GM15510 (cell line): Measurements from ENCODE around the gene CDKL5.

Experiments used
- POLR2A ChIP-seq: IDR thresholded peaks from 3 replicates; pipeline ENCODE4 v1.6.1; 2011; ENCODE audit warnings: borderline replicate concordance; ENCODE audit not compliant: insufficient read length; ENCODE audit errors: extremely low read depth

Gene CDKL5

DNA sequence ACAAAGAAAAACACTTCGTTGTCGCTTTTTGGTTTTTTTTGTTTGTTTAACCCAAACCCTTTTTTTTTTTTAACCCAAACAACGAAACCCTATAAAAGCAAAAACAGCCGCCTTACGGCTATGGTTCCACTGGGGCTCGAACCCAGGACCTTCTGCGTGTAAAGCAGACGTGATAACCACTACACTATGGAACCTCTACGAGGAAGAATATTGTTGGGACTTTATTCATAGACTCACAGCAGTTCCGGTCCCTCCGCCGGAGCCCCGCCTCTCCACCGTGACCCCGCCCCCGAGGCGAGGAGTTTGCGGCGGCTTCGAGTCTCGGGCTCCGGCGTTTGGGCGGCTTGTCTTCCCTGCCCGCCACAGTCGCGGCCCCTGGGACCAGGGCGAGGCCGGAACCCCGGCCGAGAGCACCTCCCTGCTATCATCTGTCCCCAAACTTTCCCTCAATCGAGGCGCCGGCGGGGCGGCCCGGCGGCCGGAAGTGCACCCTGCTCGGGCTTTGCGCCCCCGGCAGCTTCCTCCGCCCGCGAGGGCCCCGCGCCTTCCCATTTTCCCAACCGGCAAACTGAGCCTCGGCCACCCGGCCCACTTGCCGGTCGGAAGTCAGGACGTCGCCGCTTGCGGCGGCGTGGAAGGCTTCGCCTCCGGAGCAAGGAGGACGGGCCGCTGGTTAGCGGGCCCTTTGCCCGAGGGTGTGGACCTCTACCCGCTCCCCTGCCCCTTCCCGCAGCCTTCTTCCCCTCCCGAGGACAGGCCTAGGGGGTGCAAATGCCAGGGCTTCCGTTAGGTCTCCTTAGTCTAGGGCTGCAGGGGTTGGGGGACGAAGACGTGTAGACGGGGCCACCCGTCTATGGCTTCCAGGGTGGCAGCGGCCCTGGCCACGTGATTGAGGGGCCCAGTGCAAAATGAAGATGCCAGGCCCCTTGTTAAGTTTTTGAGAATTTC lies 249.7 kb downstream of the CDKL5 start:
- peak; percentile 50 for TF ChIP-seq POLR2A

DNA sequence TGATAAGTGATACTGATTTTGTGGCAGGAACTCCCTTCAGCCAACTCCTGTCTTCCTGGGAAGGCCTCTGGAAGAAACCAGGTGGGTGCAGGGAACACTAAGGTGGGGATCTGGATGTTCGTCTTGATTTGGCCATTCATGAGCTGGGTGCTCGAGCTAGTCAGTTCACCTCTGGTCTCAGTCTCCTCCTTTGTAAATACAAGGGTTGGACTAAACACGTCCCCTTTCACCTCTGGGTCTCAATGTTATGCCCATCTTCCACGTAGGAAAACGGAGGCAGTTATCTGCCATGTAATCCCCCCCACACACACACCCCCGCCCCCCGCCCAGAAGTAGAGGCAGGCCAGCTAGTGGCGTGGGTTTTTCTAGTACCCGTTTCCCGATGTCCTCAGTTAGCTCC lies 250.6 kb downstream of the CDKL5 start:
- TF ChIP-seq POLR2A: no peak

DNA sequence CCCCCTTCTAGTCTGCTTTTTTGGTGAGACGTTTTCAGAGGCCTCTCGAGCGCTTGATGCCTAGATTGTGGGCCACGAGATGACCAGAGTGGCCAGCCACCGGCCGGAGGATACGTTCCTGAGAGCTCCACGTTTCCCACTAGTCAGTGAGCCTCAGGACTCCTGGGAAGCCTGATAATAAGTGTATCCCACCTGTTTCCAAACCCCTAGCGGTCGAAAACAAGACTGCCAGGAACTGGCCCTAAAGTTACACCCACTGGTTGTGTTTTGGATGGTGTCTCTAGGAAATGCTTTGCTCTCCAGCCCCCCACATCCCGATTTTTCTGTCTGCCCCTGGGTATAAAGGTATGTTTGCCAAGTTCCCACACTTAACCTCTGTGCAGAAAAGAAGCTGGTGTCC lies 251.1 kb downstream of the CDKL5 start:
- TF ChIP-seq POLR2A: no peak

DNA sequence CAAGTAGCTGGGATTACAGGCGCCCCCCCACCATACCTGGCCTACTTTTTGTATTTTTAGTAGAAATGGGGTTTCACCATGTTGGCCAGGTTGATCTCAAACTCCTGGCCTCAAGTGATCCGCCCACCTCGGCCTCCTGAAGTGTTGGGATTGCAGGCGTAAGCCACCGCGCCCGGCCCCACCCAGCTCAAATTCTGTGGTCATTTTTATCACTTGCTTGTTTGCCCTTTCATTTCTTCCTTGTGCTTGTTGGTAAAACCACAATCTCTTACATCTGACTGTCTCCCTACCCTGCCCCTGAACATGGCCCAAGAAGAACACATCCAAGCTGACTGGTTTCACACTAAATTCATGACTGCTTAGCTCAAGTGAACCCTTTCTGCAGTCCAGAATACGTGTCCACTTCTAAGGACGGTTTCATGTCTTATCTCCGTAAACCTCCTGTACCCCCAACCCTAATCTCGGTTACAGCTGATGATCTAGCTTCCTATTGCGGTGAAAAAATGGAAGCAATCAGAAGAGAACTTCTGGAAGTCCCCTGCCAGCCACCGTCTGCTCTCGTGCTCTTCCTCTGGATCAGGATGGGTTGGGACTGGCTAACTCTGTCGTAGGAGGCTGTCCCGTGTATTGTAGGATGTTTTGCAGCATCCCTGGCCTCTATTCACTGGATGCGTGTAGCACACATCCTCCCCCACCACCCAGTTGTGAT lies 251.9 kb downstream of the CDKL5 start:
- TF ChIP-seq POLR2A: no peak

DNA sequence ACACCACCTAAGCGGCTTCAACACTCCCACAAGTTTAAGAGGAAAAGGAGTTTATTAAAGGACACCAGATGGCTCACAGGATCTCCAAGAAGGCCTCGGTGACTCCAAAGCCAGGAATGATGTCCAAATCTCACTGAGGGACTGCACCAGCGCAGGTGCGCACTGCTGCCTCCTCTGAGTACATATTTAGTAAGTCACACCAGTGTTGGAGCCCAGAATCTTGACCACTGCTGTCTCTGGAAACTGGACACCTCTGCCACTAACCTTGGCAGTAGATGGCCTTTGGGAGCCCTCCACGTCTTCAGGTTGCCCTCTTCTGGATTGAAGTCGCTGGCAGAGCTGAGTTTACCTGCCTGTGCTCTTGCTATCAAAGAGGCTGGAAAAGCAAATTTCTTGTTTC lies 256.6 kb downstream of the CDKL5 start:
- TF ChIP-seq POLR2A: no peak

DNA sequence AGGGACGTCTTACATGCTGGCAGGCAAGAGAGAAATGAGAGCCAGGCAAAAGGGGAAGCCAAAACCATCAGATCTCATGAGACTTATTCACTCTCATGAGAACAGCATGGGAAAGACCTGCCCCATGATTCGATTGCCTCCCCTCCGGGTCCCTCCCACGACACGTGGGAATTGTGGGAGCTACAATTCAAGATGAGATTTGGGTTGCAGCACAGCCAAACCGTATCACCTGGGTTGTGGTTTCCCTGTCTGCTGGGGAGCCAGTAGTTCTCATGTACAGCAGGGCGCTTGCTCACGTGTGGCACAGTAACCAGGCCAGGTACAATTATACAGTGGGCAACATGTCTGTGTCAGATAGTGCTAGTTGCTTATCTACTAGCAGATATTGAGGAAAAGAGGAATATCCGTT lies 257.6 kb downstream of the CDKL5 start:
- no peak for TF ChIP-seq POLR2A

DNA sequence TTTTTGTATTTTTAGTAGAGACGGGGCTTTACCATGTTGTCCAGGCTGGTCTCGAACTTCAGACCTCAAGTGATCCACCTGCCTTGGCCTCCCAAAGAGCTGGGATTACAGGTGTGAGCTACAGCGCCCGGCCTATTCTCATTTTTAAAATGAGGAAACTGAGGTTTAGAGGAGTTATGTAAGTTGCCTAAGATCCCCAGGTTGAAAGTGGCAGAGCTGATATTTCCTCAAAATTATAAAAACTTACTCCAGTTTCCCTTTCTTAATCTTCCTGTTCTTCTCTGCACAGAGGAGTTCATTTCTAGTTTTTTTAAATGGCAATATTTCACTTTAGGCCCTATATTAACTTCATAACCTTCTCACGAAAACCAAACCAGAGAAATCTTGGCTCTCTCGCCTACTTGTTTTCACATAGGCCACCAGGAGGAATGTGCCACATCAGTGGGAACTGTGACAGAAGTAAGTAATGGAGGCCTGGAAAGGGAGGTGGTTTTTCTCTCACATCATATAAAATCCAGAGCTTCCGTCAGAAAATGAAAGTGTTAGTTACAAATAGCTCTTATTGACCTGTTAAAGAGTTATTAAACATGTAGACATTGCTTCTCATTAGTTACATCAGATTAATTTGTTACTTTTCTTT lies 262.6 kb downstream of the CDKL5 start:
- TF ChIP-seq POLR2A: no peak

DNA sequence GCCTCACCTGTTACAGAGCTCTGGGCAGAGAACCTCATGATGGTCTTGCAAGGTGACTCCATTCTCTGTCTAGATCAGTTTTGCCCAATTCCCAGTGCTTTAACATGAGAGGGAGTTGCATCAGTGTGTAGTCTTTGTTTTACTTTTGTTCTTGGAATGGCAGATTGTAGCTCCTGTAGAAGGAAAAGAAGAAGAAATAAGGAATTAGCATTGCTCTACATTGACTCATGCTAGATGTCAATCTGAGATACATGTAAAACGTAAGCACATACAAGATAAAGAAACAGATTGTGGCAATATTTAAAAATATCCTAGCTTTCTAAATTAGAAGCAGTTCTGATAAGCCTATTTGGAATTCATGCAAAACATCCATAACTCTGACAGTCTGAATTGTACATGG lies 266.0 kb downstream of the CDKL5 start:
- no peak for TF ChIP-seq POLR2A

DNA sequence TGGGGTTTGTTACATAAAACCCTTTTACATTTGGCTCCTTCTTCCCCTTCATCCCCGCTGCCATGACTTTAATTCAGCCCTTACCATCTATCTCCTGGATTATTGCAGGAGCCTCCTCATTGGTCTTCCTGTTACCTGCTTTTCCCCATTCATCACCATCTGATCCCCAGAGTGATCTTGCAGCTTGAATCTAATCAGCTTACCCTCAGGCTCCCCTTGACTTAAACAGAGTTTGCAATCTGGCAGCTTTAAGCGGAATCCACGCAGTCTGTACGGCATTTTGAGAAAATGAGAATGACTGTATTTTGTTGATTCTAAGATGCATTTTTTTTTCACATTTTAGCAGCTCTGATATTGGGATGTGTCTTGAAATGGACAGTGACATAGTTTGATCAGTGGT lies 267.1 kb downstream of the CDKL5 start:
- TF ChIP-seq POLR2A: no peak

DNA sequence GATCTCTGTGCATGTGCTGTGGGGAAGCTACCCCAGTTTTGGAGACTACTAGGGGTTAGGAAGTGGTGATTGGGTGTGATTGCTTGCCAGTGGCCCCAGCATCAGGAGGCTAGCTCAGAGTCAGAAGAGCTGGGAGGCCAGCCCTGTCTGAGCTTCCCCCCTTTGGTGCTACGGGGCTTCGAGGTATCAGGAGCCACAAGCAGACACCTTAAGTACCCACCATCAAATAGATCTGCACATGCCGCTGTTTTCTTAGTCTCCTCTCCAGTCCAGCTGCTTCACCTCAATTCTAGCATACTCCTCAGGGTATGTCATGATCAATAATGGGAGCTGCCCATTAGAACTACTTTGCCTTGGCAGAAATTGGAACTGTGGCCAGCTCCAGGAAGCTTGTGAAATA lies 271.2 kb downstream of the CDKL5 start:
- no peak for TF ChIP-seq POLR2A

DNA sequence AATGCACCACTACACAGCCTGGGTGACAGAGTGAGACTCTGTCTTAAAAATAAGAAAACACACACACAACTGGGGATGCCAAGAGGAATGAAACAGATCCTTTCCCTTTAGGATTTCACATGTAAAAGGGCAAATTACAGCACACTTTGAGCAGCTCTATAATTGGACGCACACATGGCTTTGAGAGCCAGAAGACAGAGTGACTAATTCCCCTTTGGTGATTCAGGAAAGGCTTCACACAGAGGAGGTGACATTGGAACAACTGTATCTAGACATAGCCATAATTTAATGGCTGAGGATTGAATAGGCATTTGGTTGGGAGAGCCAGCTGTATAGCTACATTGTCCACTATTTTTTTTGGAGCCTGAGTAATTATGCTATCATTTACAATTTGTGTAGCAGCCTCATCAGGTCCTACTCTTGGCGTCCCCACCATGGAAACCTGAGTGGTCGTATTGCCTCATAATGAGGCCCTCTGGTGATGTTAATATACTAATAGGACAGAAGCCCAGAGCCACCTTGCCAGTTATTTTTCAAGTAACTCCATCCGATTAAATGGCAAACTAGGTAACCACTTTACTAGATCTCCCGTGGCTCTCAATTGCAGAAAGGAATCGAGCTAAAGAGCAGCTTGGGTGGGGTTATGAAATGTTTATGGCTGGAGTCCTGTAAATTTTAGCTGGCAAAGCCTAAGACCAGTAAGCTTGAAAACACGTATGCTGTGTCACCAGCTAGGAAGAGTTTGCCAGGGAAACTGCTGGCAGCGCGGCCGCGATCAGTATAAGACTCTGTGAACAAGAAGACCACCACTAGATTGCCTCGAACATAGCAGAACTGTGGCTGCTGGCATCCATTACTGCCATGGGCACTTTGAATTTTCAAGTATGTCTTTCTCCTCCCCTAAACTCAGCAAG lies 273.6 kb downstream of the CDKL5 start:
- TF ChIP-seq POLR2A: no peak

DNA sequence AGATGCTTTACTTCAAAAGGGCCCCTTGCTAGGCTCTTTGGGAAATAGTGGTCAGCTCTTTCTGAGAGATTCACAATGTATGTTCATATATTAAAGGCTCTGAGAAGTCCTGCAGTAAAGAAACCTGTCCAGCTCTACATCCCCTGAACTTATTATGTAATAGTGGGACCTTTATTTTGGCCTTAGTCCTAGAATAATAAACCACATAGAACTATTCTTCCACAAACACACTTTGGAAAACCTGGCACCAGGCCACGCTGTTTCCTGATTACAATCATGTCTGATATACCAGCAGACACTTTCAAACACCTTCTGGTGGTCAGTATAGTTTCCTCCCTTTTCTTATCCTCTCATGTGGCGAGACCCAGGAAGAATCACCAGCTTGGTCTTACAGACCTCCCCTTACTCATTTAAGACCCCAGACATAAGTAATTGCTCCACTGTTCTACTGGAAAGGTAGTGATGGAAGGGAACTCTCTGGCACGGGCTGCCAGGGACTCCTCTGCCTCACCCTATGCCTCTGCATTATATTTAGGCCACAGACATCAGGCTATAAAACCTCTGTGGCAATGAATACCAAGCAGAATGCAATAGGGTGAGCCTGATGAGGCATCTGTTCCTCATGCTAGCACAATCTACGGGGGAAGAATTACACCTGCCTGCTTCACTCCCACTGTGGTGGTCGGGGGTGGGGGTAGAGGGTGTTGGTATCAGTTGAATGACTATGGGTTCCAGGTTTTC lies 276.4 kb downstream of the CDKL5 start:
- no peak for TF ChIP-seq POLR2A

DNA sequence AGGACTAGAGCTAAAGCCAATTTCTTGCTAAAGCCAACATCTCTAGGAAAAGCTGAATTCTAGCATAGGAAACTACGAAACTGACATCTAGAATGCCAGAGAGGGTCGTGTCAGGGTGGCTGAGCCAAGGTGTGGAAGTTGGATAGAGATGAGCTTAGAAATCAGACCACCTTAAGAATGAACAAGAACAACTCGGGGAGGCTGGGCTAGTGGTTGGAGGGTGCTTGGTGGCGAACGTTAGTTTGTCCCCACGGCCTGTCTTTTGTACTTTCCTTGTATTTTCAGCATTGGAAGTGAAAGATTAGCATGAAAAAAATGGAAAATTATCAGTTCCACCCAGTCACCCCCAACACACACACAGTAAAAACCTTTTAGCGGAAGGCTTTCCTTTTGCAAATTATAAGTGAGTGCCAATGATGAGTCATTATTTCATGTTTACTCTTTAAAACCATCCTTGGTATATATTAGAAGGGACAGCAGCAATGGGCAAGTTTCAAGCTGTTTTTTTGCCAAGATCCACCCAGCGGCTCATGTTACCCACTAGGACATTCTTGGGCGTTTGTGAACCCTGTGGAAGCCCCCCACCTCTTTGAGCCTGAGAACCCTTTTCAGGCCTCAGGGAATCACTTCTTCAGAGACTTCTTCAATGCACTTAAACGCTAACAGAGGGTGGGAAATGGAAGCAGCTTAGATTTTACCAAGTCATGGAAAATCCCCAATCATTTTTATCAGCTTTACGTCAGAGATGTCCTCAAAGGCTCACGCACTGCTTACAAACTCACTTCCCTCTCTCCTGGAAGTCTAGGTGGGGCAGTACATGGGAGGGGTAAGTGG lies 277.2 kb downstream of the CDKL5 start:
- TF ChIP-seq POLR2A: no peak
